ENCODE measurements around the gene CCDC18. TPM values are rescaled to one million over a fixed set of nuclear protein-coding genes. Genes with fewer than 3 reads are reported as not detected.

Gene CCDC18
- total and polyA plus RNA-seq, 10 donors, result 9.0 to 18.2 (median 11.2) TPM

- Histone ChIP-seq H3K36me3 (peaks cover 0 to 68% (median 7%) of the 10 kb centered on the region in 6 donors), H3K4me3 (no peak overlapping the region), H3K27me3 (replicated peaks in 1 of 7) (no peaks in the 10 kb centered on the region), H3K27ac (no peak overlapping the region), H3K9me3 (no peaks in the 10 kb centered on the region), H3K4me1 (no peaks in the 10 kb centered on the region)
- intact Hi-C loops (cut with DNase I; ENCODE audit: low total_unique reads), result no loop called here
- no peak for DNase-seq
- 95 to 99% (median 98%) methylated on average over 6 of the region's 6 CpGs for WGBS, 5 donors
- no peak for TF ChIP-seq POLR2A (IDR thresholded peaks at IDR 0.05)
- TF ChIP-seq, protein P1, sequence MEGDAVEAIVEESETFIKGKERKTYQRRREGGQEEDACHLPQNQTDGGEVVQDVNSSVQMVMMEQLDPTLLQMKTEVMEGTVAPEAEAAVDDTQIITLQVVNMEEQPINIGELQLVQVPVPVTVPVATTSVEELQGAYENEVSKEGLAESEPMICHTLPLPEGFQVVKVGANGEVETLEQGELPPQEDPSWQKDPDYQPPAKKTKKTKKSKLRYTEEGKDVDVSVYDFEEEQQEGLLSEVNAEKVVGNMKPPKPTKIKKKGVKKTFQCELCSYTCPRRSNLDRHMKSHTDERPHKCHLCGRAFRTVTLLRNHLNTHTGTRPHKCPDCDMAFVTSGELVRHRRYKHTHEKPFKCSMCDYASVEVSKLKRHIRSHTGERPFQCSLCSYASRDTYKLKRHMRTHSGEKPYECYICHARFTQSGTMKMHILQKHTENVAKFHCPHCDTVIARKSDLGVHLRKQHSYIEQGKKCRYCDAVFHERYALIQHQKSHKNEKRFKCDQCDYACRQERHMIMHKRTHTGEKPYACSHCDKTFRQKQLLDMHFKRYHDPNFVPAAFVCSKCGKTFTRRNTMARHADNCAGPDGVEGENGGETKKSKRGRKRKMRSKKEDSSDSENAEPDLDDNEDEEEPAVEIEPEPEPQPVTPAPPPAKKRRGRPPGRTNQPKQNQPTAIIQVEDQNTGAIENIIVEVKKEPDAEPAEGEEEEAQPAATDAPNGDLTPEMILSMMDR (IDR thresholded peaks at IDR 0.05 in 8 of 11, conservative IDR thresholded peaks at IDR 0.05 in 3 of 11), result no peak
- TF ChIP-seq POLR2AphosphoS5 (IDR thresholded peaks at IDR 0.05), result no peak
Measured at GRCh38 chr1:93200086-93200620, 19.6 kb downstream of the CCDC18 start.

DNA sequence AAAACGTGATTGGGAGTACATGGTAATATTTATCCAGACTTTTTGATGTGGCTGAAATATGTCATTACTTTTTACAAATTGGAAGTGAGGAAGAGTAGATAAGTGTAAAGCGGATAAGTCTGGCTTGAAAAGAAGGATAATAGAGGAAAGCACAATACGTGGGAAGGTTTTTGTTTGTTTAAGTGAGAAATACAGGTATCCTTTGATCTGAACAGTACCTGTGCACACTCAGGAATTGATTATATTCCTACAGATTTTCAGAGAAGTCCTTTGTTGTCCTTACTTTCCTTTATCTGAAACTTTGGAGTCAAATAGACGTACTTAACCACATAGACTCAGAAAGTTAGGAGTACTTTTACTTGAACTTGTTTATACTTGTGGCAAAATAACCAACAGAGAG is 20.2 kb downstream of the CCDC18 start:
- H3K36me3 ChIP-seq, result peaks cover 0 to 66% (median 7%) of the 10 kb centered on the region in 6 donors
- H3K4me1 ChIP-seq, result no peaks in the 10 kb centered on the region
- H3K27me3 ChIP-seq (replicated peaks in 1 of 7), result no peaks in the 10 kb centered on the region
- DNase-seq, result no peak
- 93 to 99% (median 96%) methylated on average over 4 of the region's 4 CpGs for WGBS, 5 donors
- no peak overlapping the region for H3K4me3 ChIP-seq
- no peak overlapping the region for H3K27ac ChIP-seq
- TF ChIP-seq POLR2A (IDR thresholded peaks at IDR 0.05), result no peak
- no peak for TF ChIP-seq POLR2AphosphoS5 (IDR thresholded peaks at IDR 0.05)
- TF ChIP-seq, protein P1 (IDR thresholded peaks at IDR 0.05 in 8 of 11, conservative IDR thresholded peaks at IDR 0.05 in 3 of 11), result no peak
- H3K9me3 ChIP-seq, result no peaks in the 10 kb centered on the region
- intact Hi-C loops (cut with DNase I; ENCODE audit: low total_unique reads), result no loop called here

GRCh38 chr1:93205892-93206566 is 25.5 kb downstream of the CCDC18 start:
- 93 to 96% (median 95%) methylated on average over 6 of the region's 6 CpGs for WGBS, 5 donors
- intact Hi-C loops (cut with DNase I; ENCODE audit: low total_unique reads), result no loop called here

DNA sequence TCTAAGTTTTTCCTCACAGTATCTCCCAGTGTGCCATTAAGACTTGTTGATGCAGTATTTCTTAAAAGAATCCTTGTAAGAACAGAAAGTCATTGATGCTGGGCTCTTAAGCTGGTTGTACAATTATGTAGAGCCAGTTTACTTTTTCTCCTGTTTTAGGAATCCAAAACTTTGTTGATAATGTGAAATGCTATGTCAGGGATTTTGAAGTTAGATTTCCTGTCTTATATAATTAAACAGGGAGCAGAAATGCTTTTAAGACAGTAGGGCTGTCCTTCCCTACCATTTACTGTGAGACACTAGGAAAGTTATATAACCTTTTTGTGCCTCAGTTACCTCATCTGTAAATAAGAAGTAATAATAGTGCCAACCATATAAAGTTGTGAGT is 26.0 kb downstream of the CCDC18 start:
- H3K27me3 ChIP-seq (replicated peaks in 1 of 7), result no peaks in the 10 kb centered on the region
- no peaks in the 10 kb centered on the region for H3K4me1 ChIP-seq
- no peaks in the 10 kb centered on the region for H3K9me3 ChIP-seq
- TF ChIP-seq, protein P1 (IDR thresholded peaks at IDR 0.05 in 8 of 11, conservative IDR thresholded peaks at IDR 0.05 in 3 of 11), result no peak
- no peak for TF ChIP-seq POLR2AphosphoS5 (IDR thresholded peaks at IDR 0.05)
- TF ChIP-seq POLR2A (IDR thresholded peaks at IDR 0.05), result no peak
- intact Hi-C loops (cut with DNase I; ENCODE audit: low total_unique reads), result no loop called here
- H3K4me3 ChIP-seq, result no peak overlapping the region
- no peak for DNase-seq
- H3K27ac ChIP-seq, result no peak overlapping the region
- peaks cover 0 to 71% (median 10%) of the 10 kb centered on the region in 6 donors for H3K36me3 ChIP-seq

More at GRCh38 chr1:93205892-93206566, 25.5 kb downstream of the CCDC18 start:
- TF ChIP-seq POLR2AphosphoS5 (IDR thresholded peaks at IDR 0.05), result no peak
- no peak for TF ChIP-seq POLR2A (IDR thresholded peaks at IDR 0.05)
- TF ChIP-seq, protein P1 (IDR thresholded peaks at IDR 0.05 in 8 of 11, conservative IDR thresholded peaks at IDR 0.05 in 3 of 11), result no peak
- H3K36me3 ChIP-seq, result peaks cover 0 to 74% (median 10%) of the 10 kb centered on the region in 6 donors
- H3K9me3 ChIP-seq, result no peaks in the 10 kb centered on the region
- H3K4me1 ChIP-seq, result no peaks in the 10 kb centered on the region
- no peak overlapping the region for H3K27ac ChIP-seq
- H3K4me3 ChIP-seq, result no peak overlapping the region
- no peak for DNase-seq
- H3K27me3 ChIP-seq (replicated peaks in 1 of 7), result no peaks in the 10 kb centered on the region

All from spleen (tissue), 11 donors.